ENCODE data around the gene CD74.
"Not testable (repeated sequence)": the region's sequence is repeated elsewhere in the genome, so short reads cannot be mapped to it uniquely, and the experiment has no call there.

- not testable (repeated sequence) for TF ChIP-seq POLR2AphosphoS5 (IDR thresholded peaks at IDR 0.05; ENCODE audit: low read depth, low read length); CTCF (IDR thresholded peaks at IDR 0.05)
Measured at GRCh38 chr5:150426165-150426564, 13.5 kb upstream of the CD74 start.
